Activated CD4-positive, alpha-beta T cell treated with anti-CD3 and anti-CD28 coated beads, Interleukin-2, amount 50 U/mL, for 48 hours (primary cell): ENCODE data around the gene PTPRK.

Source experiments
- DNase-seq, 2 experiments: peaks; one replicate each; pipeline ENCODE4 v3.0.0-alpha.2; 2020

The PTPRK gene

DNA sequence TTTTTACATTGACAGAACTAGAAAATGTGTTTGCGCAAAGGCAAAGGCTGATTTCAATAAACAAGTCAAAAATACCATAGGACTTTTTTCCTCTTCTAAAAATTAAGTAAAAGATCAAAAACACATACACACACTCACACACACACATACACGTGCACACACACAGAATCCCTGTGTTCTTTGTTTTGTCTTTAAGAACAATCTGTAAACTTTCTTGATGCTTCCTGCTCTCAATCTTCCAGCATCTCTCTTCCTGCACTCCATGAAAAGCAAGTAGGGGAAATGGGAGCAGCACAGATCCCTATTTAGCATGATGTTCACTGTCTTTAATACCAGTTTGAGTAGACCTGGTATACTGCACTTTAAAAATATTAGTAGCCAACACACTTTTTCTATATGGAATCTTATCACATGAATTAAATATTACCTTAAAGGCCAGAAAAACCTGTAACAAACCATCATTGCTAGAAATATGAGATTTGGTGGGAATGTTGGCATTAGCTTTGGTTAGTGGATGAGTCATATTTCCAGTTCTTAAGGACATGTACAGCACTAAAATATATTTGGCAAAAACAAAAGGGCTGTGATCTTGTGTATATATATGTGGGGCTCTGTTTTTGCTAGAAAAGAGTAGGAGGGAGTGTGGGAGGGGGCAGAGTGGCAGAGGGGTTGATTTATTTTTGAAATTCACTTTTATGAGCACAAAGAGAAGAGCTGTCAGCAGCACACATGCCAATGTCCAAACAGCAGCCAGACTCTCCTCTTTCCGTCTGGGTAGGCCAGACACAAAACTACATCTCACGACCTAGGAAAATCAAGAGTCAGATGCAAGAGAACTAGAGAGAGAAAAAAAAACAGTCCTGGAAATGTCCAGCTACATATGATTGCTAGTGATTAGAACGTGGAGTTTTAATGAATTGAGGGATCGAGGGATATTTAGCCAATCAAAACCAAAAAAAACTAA, 4.6 kb downstream of the PTPRK start:
- DNase-seq: no peak

DNA sequence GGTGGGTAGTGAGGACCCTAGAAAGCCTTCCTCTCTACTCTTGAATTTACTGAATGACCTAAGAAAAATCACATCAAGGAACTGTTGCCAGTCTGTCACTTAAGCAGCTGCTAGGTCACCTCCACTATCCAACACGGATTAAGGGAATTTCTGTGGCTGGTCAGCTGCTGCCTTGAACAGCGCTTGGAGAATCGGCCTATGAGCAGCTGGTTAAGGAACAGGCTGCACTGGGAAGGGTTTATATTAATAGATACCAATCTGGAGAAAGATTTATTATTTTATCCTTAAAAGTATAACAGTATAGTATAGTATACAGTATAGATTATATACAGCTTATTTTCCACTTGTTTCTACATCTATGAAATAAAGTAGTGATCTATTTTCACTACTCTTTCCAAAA, 6.5 kb downstream of the PTPRK start:
- no peak for DNase-seq

DNA sequence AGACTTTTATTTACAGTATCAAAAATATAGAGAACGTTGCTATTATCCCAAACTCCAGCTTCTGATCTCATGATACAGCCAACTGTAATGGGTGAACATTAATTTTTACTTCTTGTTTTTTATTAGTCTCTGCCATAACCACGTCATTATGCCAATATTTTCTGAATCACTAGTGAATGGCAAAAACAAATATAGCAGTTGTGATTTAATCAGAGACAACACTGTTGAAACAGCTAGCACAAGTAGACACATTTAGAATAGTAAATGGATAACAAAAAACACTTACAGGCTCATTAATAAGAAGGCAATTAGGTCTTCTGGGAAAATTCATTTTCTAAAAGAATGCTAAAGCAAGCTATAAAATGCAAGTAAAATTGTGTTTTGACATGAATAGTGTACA, 8.1 kb downstream of the PTPRK start:
- DNase-seq: no peak

- DNase-seq: no peak
These were observed 8.9 kb downstream of the PTPRK start for GRCh38 chr6:128511506-128511905.

GRCh38 chr6:128509709-128510108, 10.7 kb downstream of the PTPRK start:
- DNase-seq: no peak

DNA sequence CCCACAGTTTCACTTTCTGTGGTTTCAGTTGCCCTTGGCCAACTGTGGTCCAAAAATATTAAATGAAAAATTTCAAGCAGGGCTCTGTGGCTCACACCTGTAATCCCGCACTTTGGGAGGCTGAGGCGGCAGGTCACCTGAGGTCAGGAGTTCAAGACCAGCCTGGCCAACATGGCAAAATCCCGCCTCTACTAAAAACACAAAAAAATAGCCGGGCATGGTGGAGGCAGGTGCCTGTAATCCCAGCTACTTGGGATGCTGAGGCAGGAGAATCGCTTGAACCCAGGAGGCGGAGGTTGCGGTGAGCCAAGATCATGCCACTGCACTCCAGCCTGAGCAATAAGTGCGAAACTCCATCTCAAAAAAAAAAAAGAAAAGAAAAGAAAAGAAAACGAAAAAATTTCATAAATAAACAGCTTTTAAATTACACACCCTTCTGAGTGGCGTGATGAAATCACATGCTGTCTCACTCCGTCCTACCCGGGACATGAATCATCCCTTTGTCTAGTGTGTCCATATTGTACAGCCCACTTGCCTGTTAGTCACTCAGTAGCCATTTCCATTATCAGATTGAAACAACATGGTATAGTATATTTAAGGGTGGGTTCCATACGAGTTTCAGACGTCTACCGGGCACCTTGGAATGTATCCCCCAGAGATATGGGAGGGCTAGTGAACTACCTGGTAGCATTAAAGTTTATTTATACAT, 11.7 kb downstream of the PTPRK start:
- DNase-seq: no peak

DNA sequence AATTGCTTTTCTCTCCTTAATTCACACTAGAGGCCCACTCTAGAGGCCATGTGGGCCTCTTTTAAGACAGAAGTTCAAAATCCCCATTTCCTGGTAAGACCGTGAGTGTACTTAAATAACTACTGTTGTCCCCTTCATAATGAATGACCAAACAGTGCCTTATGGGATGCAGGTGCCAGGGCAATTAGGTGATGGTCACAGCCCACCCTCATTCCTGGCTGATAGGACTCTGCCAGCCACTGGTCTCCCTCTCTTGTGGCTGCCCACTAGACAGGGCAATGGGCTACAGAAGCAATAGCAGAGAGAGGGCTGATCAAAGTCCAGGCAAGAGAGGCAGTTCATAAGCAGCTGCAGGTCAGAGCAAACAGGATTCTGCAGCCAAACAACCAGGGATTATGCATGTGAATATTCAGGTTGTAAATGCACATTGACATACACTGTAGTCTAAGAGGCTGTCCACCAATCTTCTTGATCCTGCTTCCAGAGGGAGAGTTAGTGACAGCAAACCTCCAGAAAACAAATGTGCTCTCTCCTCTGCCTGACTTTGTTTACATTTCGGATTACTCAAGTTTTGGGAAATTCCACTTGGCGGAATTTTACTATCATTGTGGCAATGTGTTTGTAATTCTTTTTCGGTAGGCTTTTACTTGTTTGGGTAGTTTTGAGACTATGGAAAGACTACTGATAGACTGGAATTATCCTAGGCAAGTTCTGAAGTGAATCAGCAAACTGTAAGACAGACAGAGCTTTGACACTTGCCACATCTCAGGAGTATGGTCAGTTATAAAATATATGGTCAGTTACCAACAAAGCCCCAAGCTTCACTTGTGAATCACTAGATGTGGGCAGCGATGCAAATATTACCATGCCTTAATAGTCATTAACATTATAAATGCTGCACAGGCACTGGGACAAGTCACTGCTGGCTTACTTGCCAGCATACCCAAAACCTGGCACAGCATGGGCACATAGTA, 12.8 kb downstream of the PTPRK start:
- no peak for DNase-seq

DNA sequence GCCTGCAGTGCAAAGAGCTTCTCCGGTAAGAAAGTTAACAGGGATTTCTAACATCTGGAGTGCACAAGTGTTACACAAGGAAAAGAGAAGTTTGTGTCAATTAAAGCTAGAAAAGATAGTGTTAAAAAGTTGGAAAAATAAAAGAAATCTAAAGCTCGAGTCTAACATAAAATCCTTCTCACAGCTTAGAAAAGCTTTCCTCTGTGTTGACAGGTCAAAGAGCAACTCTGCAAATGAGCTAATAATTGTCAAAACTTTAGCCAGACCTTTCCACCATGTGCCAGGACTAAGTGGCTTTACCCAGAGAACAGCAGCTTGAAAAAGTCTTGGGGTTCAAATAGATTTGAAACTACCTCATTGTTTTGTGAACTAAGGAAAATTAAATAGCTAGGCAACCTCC, 14.8 kb downstream of the PTPRK start:
- no peak for DNase-seq

GRCh38 chr6:128504003-128504654, 16.3 kb downstream of the PTPRK start:
- no peak for DNase-seq

GRCh38 chr6:128500749-128501600, 19.4 kb downstream of the PTPRK start:
- no peak for DNase-seq

DNA sequence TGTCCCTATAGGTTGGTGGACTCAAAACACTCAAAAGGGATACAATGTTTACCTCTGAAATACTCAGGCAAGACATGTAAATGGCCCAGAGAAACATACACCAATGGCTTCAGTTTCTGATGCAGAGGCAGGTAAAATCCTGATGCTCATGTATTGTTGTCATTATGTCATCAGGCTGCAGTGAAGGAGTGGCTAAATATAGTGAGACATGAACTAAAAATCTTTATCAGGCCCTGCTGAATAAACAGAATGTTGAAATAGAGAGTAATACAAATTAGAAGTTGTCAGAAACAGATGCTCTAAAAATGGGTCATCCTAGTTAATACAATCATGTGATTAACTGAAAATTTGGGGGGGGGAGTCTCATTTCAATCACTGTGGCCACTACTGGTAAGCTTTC, 20.4 kb downstream of the PTPRK start:
- DNase-seq: no peak

GRCh38 chr6:128499079-128499731, 21.2 kb downstream of the PTPRK start:
- DNase-seq: no peak

DNA sequence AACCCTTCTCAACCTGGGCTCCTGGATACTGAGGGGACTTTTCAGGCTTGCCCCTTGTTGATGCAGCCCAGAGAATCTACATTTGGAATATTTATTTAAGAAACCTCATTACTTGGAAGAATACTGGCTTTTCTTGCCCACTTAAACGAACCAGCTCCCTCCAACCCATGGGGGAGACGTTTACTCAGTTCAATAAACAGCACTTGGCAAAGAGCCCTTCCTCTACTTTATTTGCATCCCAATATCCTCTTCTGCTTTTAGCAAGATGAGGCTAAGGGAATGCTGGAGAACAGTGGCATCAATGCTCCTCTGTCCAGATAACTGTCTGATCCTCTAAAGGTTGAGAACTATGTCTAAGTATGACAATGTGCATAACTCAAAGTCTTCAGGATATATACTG, 22.2 kb downstream of the PTPRK start:
- DNase-seq: no peak

DNA sequence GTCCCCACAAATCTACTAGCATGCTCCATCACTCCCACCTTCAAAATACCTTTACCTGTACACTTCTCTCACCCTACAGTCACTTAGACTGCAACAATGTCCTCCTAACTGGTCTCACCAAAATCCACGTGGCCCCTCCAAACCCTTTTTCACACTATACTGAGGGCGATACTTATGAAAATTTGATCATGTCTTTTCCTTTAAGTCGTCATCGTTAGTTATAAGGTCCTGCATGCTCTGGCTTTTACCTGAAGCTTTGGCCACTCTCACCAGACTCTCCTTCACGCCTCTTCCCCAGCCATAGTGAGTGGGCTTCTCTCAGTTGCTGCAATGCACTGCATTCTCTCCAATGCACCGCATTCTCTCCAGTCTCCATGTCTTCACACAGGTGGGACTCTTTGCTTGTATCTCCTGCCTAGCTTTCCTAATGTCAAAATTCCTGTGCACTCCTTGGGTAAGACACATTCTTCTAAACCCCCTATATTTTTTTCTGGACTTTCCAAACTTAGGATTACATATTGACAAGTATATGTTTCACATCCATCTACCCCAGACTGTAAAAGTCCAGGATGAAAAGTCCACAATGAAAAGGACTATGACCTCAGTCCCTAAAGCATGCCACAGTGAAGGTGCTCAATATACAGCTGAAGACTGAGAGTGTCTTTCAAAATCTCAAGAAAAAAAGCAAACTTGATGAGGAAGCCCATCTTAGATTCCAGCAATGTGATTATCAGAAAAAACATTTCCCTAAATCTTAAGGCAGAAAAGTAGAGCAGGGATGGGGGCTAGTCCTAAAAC, 24.7 kb downstream of the PTPRK start:
- DNase-seq: no peak

DNA sequence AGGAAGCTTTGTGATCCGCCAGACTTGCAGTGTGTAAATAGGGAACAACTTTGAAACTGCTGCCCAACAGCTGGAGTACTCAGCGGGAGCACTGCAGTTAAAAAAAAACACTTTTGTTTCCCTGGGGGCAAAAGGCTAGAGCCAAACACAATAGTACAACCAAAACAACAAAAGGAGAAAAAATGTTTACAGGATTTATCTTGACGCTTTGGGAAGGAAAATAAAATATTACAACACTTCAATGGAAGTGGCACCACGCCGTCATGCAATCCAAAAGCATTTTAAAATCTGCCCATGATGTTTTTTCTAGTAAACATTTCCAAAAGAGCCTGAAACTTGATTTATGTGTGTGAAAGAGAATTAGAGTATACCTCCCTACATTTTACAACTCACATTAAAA, 26.0 kb downstream of the PTPRK start:
- DNase-seq: no peak

DNA sequence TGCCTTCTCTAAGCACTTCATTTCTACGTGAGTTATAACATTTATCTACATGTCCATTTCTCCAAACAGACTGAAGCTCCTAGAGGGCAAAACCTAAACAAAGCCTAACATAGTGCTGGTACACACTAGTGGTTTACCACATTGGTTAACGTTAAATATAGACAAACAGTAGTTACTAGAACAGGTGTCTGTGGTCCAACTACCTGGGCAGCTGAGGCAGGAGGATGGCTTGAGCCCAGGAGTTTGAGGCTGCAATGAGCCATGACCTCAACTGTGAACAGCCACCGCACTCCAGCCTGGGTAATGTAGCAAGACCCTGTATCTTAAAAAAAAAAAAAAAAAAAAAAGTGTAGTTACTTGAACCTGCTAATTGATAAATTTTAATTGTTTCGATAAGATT, 26.5 kb downstream of the PTPRK start:
- DNase-seq: no peak

GRCh38 chr6:128492386-128492785, 28.0 kb downstream of the PTPRK start:
- DNase-seq: no peak

DNA sequence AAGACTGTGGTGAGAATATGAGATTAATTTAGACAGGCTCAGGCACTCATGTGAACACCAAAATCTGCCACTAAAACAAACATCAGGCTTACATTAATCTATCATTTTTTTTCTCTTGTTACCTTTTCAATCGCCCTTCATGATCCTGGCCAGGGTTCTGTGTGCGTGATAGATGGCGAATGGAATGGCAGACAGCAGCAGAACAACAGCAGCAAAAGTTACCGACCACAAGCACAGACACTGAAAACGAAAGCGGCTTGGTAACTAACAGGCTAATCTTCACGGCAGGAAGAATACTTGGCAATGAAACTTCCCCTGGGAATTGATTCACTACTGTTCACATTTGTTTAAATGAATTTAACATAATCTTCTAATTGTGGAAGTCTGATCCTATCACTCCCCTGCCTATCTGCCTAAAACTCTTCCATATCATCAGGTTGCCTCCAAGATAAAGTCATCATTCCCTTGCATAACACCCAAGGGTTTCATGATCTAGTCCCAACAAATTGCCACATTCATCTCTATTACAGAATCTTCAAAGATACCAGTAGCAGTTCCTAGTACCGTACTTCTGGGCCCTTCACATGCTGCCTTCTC, 28.7 kb downstream of the PTPRK start:
- DNase-seq: no peak

GRCh38 chr6:128491100-128491581, 29.3 kb downstream of the PTPRK start:
- no peak for DNase-seq
